ENCODE data around the gene THUMPD3. TPM values are rescaled to one million over a fixed set of nuclear protein-coding genes. Genes with fewer than 3 reads are reported as not detected.
A peak's percentile ranks its signal among the peaks of the same experiment; 100 is the strongest.

The THUMPD3 gene
- total RNA-seq, 1 donor from 2014 or later = 32.7 TPM

DNA sequence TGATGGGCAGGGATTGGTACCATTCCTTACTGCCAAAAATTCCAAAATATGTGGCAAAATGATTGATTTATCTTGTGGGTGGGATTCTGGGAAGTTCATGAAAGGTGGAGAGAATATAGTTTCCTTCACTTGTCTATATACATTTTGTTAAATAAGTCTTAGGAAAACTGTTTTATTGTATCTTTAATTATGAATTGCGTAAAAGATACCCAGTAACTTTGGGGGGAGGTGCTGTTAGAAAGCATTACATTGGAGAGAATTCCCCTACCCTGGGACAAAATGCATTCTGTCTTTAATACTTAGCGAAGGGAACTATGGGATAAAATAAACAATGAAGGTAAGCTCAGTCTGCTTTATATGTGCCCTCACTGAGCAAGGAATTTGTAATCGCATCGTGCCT, 39.1 kb downstream of the THUMPD3 start:
- H3K9me3 ChIP-seq (ENCODE audit: insufficient read depth, low read depth, low read length) = no peaks in the 10 kb centered on the region
- H3K79me2 ChIP-seq (ENCODE audit: insufficient read depth, low read length) = peaks cover 93% of the 10 kb centered on the region
- H3K27me3 Mint-ChIP-seq (ENCODE audit: low read depth, unreplicated experiment) = no peaks in the 10 kb centered on the region
- DNase-seq (ENCODE audit: low read depth) = no peak
- no peak for FAIRE-seq
- H3K9me3 Mint-ChIP-seq (ENCODE audit: unreplicated experiment) = no peaks in the 10 kb centered on the region
- no peaks in the 10 kb centered on the region for H3K27me3 ChIP-seq (ENCODE audit: insufficient read depth, low read length)
- peak overlapping the region; percentile 21 for H3K4me3 ChIP-seq (ENCODE audit: insufficient read depth, low read depth, low read length)
- peaks cover 43% of the 10 kb centered on the region for H3K4me1 ChIP-seq (ENCODE audit: insufficient read depth, low read length)
- peaks cover 24% of the 10 kb centered on the region for H3K4me1 Mint-ChIP-seq (ENCODE audit: low read depth, unreplicated experiment)
- H3K9ac ChIP-seq (ENCODE audit: low read length) = peak overlapping the region; percentile 42
- H3K4me3 Mint-ChIP-seq (ENCODE audit: unreplicated experiment) = peak overlapping the region; percentile 99
- peaks cover 85% of the 10 kb centered on the region for H4K20me1 ChIP-seq (ENCODE audit: insufficient read depth, low read length)
- peak overlapping the region; percentile 83 for H3K27ac Mint-ChIP-seq (ENCODE audit: unreplicated experiment)
- H3K36me3 ChIP-seq (ENCODE audit: insufficient read depth, low read length) = no peaks in the 10 kb centered on the region
- H3K27ac ChIP-seq (ENCODE audit: low read depth, low read length) = peak overlapping the region; percentile 29
- H3K4me2 ChIP-seq (ENCODE audit: low read length) = peak overlapping the region; percentile 93
- TF ChIP-seq EZH2 (IDR thresholded peaks at IDR 0.05; ENCODE audit: insufficient read depth, low read length) = no peak
- TF ChIP-seq CTCF (IDR thresholded peaks at IDR 0.05; ENCODE audit: insufficient read depth, low read depth, low read length) = no peak
- peaks cover 3% of the 10 kb centered on the region for H3K36me3 Mint-ChIP-seq (ENCODE audit: low read depth, unreplicated experiment)
- H2AFZ ChIP-seq (ENCODE audit: low read depth, low read length) = no peak overlapping the region

DNA sequence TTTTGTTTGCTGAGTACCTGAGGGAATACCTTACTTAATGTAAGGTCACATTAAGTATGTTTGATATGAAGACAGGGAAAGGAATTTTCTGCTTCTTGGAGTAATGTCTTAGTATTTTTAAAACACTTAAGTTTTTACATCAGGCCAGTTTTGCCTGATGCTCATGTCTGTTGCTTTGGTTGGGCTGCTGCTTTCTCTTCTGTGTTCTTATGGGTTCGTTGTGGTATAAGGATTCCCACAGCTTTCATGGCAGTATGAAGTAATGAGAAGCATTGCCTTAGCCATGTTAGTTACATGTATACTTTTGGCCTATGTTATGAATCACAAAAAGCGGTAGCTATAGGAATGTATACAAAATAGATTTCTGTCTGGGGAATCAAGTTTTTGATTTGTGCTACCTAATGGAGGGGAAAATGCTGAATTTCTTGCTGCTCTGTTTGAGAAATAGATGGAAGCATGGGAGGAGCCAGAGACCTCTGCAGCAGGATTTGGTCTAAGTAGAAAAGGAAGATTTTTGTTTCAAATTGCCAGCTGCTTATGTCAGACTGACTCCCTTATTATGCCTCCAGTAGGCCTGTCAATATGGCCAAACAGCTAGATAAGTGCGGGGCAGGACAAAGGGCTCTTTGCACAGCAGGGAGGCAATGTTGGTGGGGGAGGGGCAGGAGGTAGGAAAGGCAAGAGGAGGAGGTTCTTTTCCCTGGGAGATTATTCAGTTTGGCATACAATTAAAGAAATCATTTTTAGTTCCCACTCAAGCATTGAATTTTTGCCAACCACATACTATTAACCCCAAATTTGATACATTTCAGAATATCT, 39.8 kb downstream of the THUMPD3 start:
- no peak for FAIRE-seq
- H3K27ac ChIP-seq (ENCODE audit: low read depth, low read length) = peak overlapping the region; percentile 29

More for the DNA sequence above, 39.8 kb downstream of the THUMPD3 start:
- TF ChIP-seq CTCF (IDR thresholded peaks at IDR 0.05; ENCODE audit: insufficient read depth, low read depth, low read length) = no peak
- no peak for TF ChIP-seq EZH2 (IDR thresholded peaks at IDR 0.05; ENCODE audit: insufficient read depth, low read length)
- Mint-ChIP-seq H3K4me3 (ENCODE audit: unreplicated experiment) (peak overlapping the region; percentile 99), H3K9me3 (ENCODE audit: unreplicated experiment) (no peaks in the 10 kb centered on the region), H3K27ac (ENCODE audit: unreplicated experiment) (peak overlapping the region; percentile 83), H3K4me1 (ENCODE audit: low read depth, unreplicated experiment) (peaks cover 26% of the 10 kb centered on the region), H3K36me3 (ENCODE audit: low read depth, unreplicated experiment) (peaks cover 3% of the 10 kb centered on the region), H3K27me3 (ENCODE audit: low read depth, unreplicated experiment) (no peaks in the 10 kb centered on the region)
- no peak for DNase-seq (ENCODE audit: low read depth)
- Histone ChIP-seq H3K4me3 (ENCODE audit: insufficient read depth, low read depth, low read length) (peak overlapping the region; percentile 21), H3K36me3 (ENCODE audit: insufficient read depth, low read length) (no peaks in the 10 kb centered on the region), H3K27me3 (ENCODE audit: insufficient read depth, low read length) (no peaks in the 10 kb centered on the region), H3K4me1 (ENCODE audit: insufficient read depth, low read length) (peaks cover 43% of the 10 kb centered on the region), H3K79me2 (ENCODE audit: insufficient read depth, low read length) (peaks cover 100% of the 10 kb centered on the region), H2AFZ (ENCODE audit: low read depth, low read length) (no peak overlapping the region), H4K20me1 (ENCODE audit: insufficient read depth, low read length) (peaks cover 92% of the 10 kb centered on the region), H3K9me3 (ENCODE audit: insufficient read depth, low read depth, low read length) (no peaks in the 10 kb centered on the region), H3K4me2 (ENCODE audit: low read length) (peak overlapping the region; percentile 93), H3K9ac (ENCODE audit: low read length) (peak overlapping the region; percentile 42)

Data from astrocyte (in vitro differentiated cells and primary cell).